NCI-H146 treated with DMSO at 0.1 percent for 48 hours (cell line): ENCODE data around the gene FRAT1.
"Not testable (repeated sequence)": the region's sequence is repeated elsewhere in the genome, so short reads cannot be mapped to it uniquely, and the experiment has no call there.

Experiments
- DNase-seq: peaks from one replicate; lab custom pipeline; 2025; ENCODE audit not compliant: unreplicated experiment; lab: John Stamatoyannopoulos, UW

FRAT1 gene

GRCh38 chr10:97318772-97319651 is at the start of gene FRAT1:
TSS of gene FRAT1 (plus strand) at chr10:97319271. CDS start at chr10:97319454, 183 bp downstream.
- peak; percentile 71 for DNase-seq

GRCh38 chr10:97270523-97271154 is 48.4 kb upstream of the FRAT1 start:
- no peak for DNase-seq

- DNase-seq = no peak
These were observed 45.4 kb upstream of the FRAT1 start for GRCh38 chr10:97273700-97274099.

GRCh38 chr10:97274828-97275227 is 44.2 kb upstream of the FRAT1 start:
- DNase-seq = no peak

- no peak for DNase-seq
These were observed 41.5 kb upstream of the FRAT1 start for GRCh38 chr10:97277551-97277950.

GRCh38 chr10:97278491-97278989 is 40.5 kb upstream of the FRAT1 start:
- DNase-seq = peak; percentile 27

GRCh38 chr10:97279121-97279815 is 39.8 kb upstream of the FRAT1 start:
- DNase-seq = no peak

GRCh38 chr10:97280783-97281182 is 38.3 kb upstream of the FRAT1 start:
- DNase-seq = no peak

- not testable (repeated sequence) for DNase-seq
These were observed 29.0 kb upstream of the FRAT1 start for GRCh38 chr10:97290076-97290475.

- not testable (repeated sequence) for DNase-seq
These were observed 28.3 kb upstream of the FRAT1 start for GRCh38 chr10:97290576-97291356.

GRCh38 chr10:97291357-97292096 is 27.5 kb upstream of the FRAT1 start:
- DNase-seq = peak; percentile 63

- DNase-seq = peak; percentile 98
These were observed 26.8 kb upstream of the FRAT1 start, which contains the start of gene ARHGAP19 for GRCh38 chr10:97292097-97292861. TSS of gene ARHGAP19 (minus strand) at chr10:97292637. CDS start at chr10:97292627, 10 bp downstream.

- DNase-seq = no peak
These were observed 26.2 kb upstream of the FRAT1 start for GRCh38 chr10:97292862-97293198.

- no peak for DNase-seq
These were observed 21.4 kb upstream of the FRAT1 start for GRCh38 chr10:97297556-97298222.

- DNase-seq = no peak
These were observed 20.9 kb upstream of the FRAT1 start for GRCh38 chr10:97298223-97298571.

- DNase-seq = no peak
These were observed 18.1 kb upstream of the FRAT1 start for GRCh38 chr10:97300980-97301379.

GRCh38 chr10:97302088-97302791 is 16.8 kb upstream of the FRAT1 start:
- DNase-seq = no peak

- DNase-seq = no peak
These were observed 11.6 kb upstream of the FRAT1 start for GRCh38 chr10:97307441-97307840.
